HG02970 (cell line): ENCODE results near the gene NXPH1.

Experiments
- ATAC-seq: cut with Tn5 transposase; IDR thresholded peaks from one replicate; pipeline ENCODE4 v1.9.1; 2021; ENCODE audit warnings: mild to moderate bottlenecking, moderate library complexity, moderate number of reproducible peaks; ENCODE audit not compliant: unreplicated experiment, low FRiP score

Gene NXPH1

DNA sequence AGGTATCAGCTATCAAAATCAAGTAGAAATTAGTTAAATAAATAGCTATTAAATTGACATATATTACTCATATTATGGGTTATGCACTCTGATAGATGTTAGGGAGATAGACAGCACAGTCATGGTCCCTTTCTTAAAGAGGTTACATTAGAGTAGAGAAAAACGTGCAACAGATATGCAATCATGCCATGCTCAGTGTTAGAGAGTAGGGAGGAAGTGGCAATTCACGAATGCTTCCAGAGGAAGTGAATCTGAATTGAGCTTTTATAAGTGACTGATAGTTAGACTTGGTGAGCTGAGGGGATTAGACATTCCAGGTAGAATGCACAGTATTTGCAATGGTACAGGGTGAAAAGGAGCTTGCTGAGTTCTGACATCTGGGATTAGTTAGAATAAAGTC is 349.8 kb downstream of the NXPH1 start:
- no peak for ATAC-seq

DNA sequence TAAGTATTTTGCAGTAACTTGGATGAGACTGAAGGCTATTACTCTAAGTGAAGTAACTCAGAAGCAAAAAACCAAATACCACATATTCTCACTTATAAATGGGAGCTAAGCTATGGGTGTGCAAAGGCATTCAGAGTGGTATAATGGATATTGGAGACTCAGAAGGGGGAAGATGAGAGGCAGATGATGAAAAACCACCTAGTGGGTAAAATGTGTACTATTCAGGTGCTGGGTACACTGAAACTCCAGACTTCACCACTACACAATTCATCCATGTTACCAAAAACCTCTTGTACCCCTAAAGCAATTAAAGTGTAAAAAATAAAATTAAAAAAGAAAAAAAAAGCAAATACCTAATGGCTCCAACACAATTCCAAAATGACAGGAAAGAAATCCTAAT is 351.7 kb downstream of the NXPH1 start:
- ATAC-seq: no peak

DNA sequence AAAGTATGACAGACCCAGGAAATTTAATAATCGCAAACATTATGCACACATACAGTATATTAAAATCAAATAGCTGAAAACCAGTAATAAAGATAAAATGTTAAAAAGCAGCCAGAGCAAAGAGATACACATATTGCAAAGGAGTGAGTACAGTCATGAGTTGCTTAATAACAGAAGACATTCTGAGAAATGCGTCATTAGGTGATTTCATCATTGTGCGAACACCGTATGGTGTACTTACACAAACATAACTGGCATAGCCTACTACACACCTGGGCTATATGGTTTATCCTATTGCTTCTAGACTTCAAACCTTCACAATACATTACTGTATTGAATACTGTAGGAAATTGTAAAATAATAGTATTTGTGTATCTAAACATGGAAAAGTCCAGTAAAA is 367.6 kb downstream of the NXPH1 start:
- ATAC-seq: no peak
